Gastrocnemius medialis (tissue), 4 donors: Measurements from ENCODE around the gene ITFG1. TPM values are rescaled to one million over a fixed set of nuclear protein-coding genes. Genes with fewer than 3 reads are reported as not detected.
A peak's percentile ranks its signal among the peaks of the same experiment; 100 is the strongest.

Experiments
- ATAC-seq, 2 donors: fragments of 150-250 bp; one replicate each; pipeline ENCODE4 v1.9.1; 2016
- DNase-seq, 2 donors: peaks; one replicate each; pipeline ENCODE4 v3.0.0-alpha.2; 2019
- H3K27ac ChIP-seq, 4 donors: fragments of 200-600 bp; sonication (generic); 1 replicate in 1 of 4; 2 replicates in 3 of 4; pipeline ENCODE4 v1.5.1; 2016 to 2018; ENCODE audit warnings: mild to moderate bottlenecking in 2 of 4, moderate library complexity in 1 of 4
- H3K27me3 ChIP-seq, 3 donors: fragments of 200-600 bp; sonication (generic) in 2 of 3; 1 replicate in 1 of 3; 2 replicates in 2 of 3; pipeline versions ENCODE4 v1.5.1 to v1.6.0; 2016 to 2019; ENCODE audit warnings: mild to moderate bottlenecking in 1 of 3, moderate library complexity in 1 of 3
- H3K36me3 ChIP-seq, 2 donors: fragments of 200-600 bp; sonication (generic) in 1 of 2; one replicate each; pipeline ENCODE4 v1.5.1; 2017 to 2018
- H3K4me1 ChIP-seq, 2 donors: fragments of 200-600 bp; sonication (generic) in 1 of 2; one replicate each; pipeline ENCODE4 v1.5.1; 2016 to 2017; ENCODE audit warnings: mild to moderate bottlenecking in 2 of 2
- H3K4me3 ChIP-seq, 4 donors: fragments of 200-600 bp; sonication (generic) in 3 of 4; 1 replicate in 1 of 4; 2 replicates in 3 of 4; pipeline ENCODE4 v1.5.1; 2016 to 2019; ENCODE audit warnings: mild to moderate bottlenecking in 2 of 4
- H3K9me3 ChIP-seq, 3 donors: fragments of 200-600 bp; sonication (generic) in 2 of 3; 1 replicate in 1 of 3; 2 replicates in 2 of 3; pipeline ENCODE4 v1.5.1; 2016 to 2019
- POLR2A ChIP-seq, 2 donors: fragments of 450-650 bp; IDR thresholded peaks; one replicate each; pipeline ENCODE4 v1.6.1; 2017; ENCODE audit warnings: antibody characterized with exemption in 2 of 2, mild to moderate bottlenecking in 2 of 2, moderate library complexity in 2 of 2
- in situ Hi-C, 4 donors: fragments of 200-750 bp; cut with MboI; loops; one replicate each; pipeline versions ENCODE4 v1.15.0 to v1.8.0; 2017; ENCODE audit warnings: low sequenced_read_pairs in 4 of 4
- intact Hi-C: fragments of 100-400 bp; cut with DNase I; formaldehyde crosslinking; loops from one replicate; pipeline ENCODE4 v1.15.1; 2023; ENCODE audit warnings: low total_unique reads
- total RNA-seq, 4 donors: library from RNA; depleted of rRNA; stranded (reverse); fragments of >200 nt; gene quantifications; one replicate each; pipeline versions ENCODE4 v1.1.0 to v1.2.3, GENCODE V29; 2016
- TF ChIP-seq, protein P1 (sequence below), 5 experiments: fragments of 450-650 bp in 3 of 5; fragments of 200-600 bp in 2 of 5; sonication (generic) in 2 of 5; IDR thresholded peaks in 4 of 5; conservative IDR thresholded peaks in 1 of 5; 1 replicate in 4 of 5; 2 replicates in 1 of 5; pipeline ENCODE4 v1.5.1; 2016 to 2019; ENCODE audit warnings: antibody characterized with exemption in 5 of 5, mild to moderate bottlenecking in 3 of 5, moderate library complexity in 3 of 5

ITFG1 gene
- total RNA-seq, 4 donors from 2014 or later, result 20.9 to 37.3 (median 28.6) TPM

DNA sequence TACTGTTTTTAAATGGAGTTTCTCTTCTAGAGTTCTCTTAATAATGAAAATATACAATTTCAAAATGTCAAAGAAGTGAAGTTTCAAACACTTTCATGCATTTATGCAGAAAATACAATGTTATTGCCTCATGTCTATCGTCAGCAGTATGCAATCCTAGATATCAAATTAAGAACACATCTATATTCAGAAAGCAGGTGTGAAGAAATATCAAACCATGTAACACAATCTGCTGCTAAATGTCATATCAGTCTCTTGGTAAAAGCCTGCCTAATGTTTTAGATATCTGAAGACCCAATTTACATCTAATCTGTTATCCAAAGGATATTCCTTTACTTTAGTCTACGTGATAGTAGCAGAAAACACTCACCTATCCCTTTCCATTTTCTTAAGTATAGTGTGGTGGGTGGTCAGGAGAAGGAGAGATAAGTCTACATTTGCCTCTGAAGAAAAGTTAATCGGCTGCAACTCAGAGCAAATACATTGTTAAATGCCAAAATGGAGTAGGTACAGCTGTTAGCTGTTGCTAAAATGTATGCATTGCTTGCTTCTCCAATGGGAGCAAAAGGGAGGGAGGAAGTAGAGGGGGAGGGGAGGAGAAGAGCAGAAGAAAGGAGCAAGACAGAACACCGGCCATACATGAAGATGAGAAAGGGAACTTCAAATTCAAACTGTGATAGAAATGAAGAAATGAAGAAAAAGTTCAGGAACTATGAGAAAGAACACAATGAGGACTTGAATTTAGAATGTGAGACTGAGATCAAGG is 64.9 kb downstream of the ITFG1 start:
- intact Hi-C loops, result loop anchor here (2.0 kb wide), 1 partner anchor 65 kb away; the partner anchor contains the start of genes ITFG1 and PHKB
- ATAC-seq, result peak; percentile 96

DNA sequence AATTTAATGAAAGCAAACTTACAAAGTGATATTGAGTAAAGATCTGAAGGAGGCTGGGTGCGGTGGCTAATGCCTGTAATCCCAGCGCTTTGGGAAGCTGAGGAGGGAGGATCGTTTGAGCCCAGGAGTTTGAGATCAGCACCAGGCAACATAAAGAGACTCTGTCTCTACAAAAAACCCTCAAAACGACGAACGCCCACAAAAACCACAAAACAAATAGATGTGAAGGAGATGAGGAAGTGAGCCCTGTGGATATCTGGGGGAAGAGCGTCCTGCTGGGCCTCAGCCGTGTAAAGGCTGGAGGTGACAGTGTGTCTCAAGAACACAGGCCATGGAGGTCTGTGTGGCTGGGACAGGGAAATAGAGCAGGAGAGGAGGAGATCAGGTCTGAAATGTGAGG is 68.8 kb downstream of the ITFG1 start:
- ATAC-seq, result no peak
- in situ Hi-C loops, result no loop called here
- TF ChIP-seq, protein P1, sequence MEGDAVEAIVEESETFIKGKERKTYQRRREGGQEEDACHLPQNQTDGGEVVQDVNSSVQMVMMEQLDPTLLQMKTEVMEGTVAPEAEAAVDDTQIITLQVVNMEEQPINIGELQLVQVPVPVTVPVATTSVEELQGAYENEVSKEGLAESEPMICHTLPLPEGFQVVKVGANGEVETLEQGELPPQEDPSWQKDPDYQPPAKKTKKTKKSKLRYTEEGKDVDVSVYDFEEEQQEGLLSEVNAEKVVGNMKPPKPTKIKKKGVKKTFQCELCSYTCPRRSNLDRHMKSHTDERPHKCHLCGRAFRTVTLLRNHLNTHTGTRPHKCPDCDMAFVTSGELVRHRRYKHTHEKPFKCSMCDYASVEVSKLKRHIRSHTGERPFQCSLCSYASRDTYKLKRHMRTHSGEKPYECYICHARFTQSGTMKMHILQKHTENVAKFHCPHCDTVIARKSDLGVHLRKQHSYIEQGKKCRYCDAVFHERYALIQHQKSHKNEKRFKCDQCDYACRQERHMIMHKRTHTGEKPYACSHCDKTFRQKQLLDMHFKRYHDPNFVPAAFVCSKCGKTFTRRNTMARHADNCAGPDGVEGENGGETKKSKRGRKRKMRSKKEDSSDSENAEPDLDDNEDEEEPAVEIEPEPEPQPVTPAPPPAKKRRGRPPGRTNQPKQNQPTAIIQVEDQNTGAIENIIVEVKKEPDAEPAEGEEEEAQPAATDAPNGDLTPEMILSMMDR (IDR thresholded peaks at IDR 0.05 in 4 of 5, conservative IDR thresholded peaks at IDR 0.05 in 1 of 5), result no peak
- no peak for TF ChIP-seq POLR2A (IDR thresholded peaks at IDR 0.05)

More for the DNA sequence above, 64.9 kb downstream of the ITFG1 start:
- no peaks in the 10 kb centered on the region for H3K27me3 ChIP-seq
- H3K4me3 ChIP-seq, result peak overlapping the region; percentile 39 to 44 (median 42)
- DNase-seq, result no peak
- H3K9me3 ChIP-seq, result no peaks in the 10 kb centered on the region
- peaks cover 43% of the 10 kb centered on the region in 2 donors for H3K4me1 ChIP-seq
- no peaks in the 10 kb centered on the region for H3K36me3 ChIP-seq
- TF ChIP-seq, protein P1 (IDR thresholded peaks at IDR 0.05 in 4 of 5, conservative IDR thresholded peaks at IDR 0.05 in 1 of 5), result no peak
- no peak for TF ChIP-seq POLR2A (IDR thresholded peaks at IDR 0.05)
- peak overlapping the region; percentile 77 to 88 (median 82) for H3K27ac ChIP-seq
- in situ Hi-C loops, result no loop called here

DNA sequence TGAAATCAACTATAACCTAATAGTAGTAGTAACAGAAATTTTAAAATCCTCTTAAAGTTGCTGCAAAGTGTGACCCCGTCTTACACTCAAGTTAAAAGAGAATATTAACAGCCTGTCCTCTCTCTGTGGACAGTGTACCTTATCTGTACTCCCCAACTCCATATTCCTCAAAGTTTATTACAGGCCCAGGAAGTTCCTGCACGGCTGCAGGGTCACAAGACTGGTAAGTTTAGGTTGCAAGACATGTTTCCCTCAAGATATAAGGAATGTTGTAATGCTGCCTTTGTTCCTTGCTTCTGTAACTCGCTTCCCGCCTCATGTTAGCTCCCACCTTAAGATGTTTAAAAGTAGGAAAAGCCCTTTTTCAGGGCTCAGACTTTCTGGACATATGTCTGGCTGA is 72.2 kb downstream of the ITFG1 start:
- no peak overlapping the region for H3K4me3 ChIP-seq
- no peaks in the 10 kb centered on the region for H3K9me3 ChIP-seq
- H3K4me1 ChIP-seq, result peaks cover 18 to 32% of the 10 kb centered on the region in 2 donors
- H3K27ac ChIP-seq, result no peak overlapping the region
- H3K27me3 ChIP-seq, result no peaks in the 10 kb centered on the region
- DNase-seq (no peak), ATAC-seq (no peak)
- TF ChIP-seq POLR2A (IDR thresholded peaks at IDR 0.05), result no peak
- TF ChIP-seq, protein P1 (IDR thresholded peaks at IDR 0.05 in 4 of 5, conservative IDR thresholded peaks at IDR 0.05 in 1 of 5), result no peak
- in situ Hi-C loops, result no loop called here
- H3K36me3 ChIP-seq, result no peaks in the 10 kb centered on the region
- intact Hi-C loops, result no loop called here

More for the DNA sequence above, 68.8 kb downstream of the ITFG1 start:
- no peaks in the 10 kb centered on the region for H3K27me3 ChIP-seq
- DNase-seq, result no peak
- no peaks in the 10 kb centered on the region for H3K36me3 ChIP-seq
- H3K27ac ChIP-seq, result peak overlapping the region in 1 of 4 donors; percentile 24
- H3K4me1 ChIP-seq, result peaks cover 33 to 42% of the 10 kb centered on the region in 2 donors
- no peaks in the 10 kb centered on the region for H3K9me3 ChIP-seq
- intact Hi-C loops, result no loop called here
- no peak overlapping the region for H3K4me3 ChIP-seq

DNA sequence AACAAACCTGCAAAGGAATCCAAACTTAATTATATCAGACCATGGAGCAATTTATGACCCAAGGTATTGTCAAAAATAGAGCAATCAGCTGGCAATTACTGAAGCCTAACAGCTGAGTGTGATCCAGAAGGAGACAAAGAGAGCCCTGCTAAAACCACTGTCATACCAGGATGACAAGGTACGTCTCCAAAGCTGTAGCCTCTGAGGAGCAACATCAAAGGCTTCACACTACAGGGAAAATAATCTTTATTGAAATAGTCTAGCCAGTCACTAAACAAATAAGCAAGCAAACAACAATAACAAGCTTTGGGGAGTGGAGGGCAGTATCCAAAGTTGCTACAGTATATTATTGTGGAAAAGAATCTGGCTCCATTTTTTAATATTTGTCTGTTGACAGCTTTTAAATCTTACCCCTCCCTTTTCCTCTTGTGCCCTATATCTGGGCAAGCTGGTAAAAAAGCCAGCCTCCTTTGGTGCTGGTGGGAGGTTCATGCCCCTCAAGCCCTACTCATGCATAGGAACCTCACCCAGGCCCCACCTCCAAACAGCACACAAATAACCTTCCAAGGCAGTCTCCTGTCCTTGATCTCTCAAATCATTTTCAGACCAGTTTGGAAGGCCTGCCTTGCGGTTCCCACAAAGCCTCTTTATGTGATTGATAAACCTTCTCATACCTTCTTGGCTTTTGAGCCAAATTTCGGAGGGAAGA is 73.7 kb downstream of the ITFG1 start:
- TF ChIP-seq, protein P1 (IDR thresholded peaks at IDR 0.05 in 4 of 5, conservative IDR thresholded peaks at IDR 0.05 in 1 of 5), result no peak
- no peak for TF ChIP-seq POLR2A (IDR thresholded peaks at IDR 0.05)
- Histone ChIP-seq H3K4me3 (no peak overlapping the region), H3K9me3 (no peaks in the 10 kb centered on the region), H3K4me1 (peaks cover 16 to 29% of the 10 kb centered on the region in 2 donors), H3K27me3 (no peaks in the 10 kb centered on the region), H3K36me3 (no peaks in the 10 kb centered on the region), H3K27ac (peak overlapping the region; percentile 17 to 55 (median 22))
- DNase-seq (no peak), ATAC-seq (peak; percentile 33 to 71)
- intact Hi-C loops, result no loop called here
- in situ Hi-C loops, result no loop called here
